Measurements from ENCODE around the gene RBPJL. TPM values are rescaled to one million over a fixed set of nuclear protein-coding genes. Genes with fewer than 3 reads are reported as not detected.

The RBPJL gene
- total and polyA plus RNA-seq, 2 donors from 2014 or later: not detected

DNA sequence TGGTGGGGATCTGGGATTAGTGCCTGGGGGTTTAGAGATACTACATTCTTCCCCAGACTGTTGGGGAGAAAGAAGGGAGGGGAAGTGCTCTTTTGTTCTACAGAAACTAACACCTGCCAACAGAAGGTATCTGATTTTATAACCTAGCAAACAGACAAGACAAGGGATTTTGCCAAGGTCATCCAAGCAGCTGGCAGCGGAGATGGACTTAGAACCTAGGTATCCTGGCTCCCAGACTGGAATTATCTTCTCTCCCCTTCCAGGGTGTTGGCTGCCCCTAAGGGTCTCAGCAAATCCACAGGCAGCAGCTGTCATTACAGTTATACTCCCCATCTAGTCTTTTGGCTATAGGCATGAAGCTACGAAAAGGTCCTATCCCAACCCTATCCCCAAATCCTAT is 33.2 kb downstream of the RBPJL start:
- no peak for FAIRE-seq

DNA sequence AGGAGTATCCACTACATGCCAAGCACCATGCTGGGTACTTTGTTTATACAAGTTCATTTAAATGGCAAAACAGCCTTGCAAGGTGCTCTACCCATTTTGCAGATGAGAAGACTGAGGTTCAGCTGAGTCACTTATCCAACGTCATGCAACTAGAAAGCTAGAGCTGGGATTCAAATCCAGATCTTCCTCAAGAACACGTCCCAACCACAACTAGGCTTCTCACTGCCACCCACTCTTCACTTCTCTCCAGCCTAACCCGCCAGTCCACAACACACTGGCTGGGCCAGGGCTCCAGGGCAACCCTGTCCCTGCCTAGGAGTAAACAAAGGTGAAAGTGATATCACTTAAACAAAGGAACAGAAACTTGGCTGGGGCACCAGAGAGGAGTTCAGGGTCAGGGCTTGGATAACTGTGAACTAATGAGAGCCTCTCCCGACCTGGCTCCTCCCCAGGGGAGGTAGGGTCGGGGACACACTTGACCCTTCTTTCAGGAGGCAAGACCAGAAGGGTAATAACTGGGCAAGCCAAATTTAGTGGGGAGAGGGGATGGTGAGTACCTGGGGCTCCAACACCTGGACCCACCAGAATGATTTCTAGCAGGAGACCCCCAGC is 33.7 kb downstream of the RBPJL start:
- Histone ChIP-seq H3K9me3 (ENCODE audit: control insufficient read depth in 2 of 3, insufficient read depth in 1 of 3, low read length in 3 of 3) (no peaks in the 10 kb centered on the region), H3K4me1 (ENCODE audit: control insufficient read depth in 2 of 3, insufficient read depth in 2 of 3, low read depth in 1 of 3, low read length in 3 of 3) (peaks cover 6 to 79% (median 61%) of the 10 kb centered on the region in 3 donors), H3K4me3 (ENCODE audit: low read length in 3 of 3) (peak overlapping the region in 1 of 3 donors; percentile 85), H3K27me3 (ENCODE audit: control insufficient read depth, insufficient read depth, low read length) (no peaks in the 10 kb centered on the region), H3K9ac (ENCODE audit: low read length in 3 of 3) (peak overlapping the region in 1 of 3 donors; percentile 100), H3K36me3 (ENCODE audit: control insufficient read depth in 2 of 3, insufficient read depth in 3 of 3, low read length in 3 of 3) (peaks cover 0 to 23% (median 3%) of the 10 kb centered on the region in 3 donors), H3K27ac (ENCODE audit: low read depth in 2 of 2, low read length in 2 of 2) (peak overlapping the region; percentile 96 to 99)
- TF ChIP-seq, protein P1, sequence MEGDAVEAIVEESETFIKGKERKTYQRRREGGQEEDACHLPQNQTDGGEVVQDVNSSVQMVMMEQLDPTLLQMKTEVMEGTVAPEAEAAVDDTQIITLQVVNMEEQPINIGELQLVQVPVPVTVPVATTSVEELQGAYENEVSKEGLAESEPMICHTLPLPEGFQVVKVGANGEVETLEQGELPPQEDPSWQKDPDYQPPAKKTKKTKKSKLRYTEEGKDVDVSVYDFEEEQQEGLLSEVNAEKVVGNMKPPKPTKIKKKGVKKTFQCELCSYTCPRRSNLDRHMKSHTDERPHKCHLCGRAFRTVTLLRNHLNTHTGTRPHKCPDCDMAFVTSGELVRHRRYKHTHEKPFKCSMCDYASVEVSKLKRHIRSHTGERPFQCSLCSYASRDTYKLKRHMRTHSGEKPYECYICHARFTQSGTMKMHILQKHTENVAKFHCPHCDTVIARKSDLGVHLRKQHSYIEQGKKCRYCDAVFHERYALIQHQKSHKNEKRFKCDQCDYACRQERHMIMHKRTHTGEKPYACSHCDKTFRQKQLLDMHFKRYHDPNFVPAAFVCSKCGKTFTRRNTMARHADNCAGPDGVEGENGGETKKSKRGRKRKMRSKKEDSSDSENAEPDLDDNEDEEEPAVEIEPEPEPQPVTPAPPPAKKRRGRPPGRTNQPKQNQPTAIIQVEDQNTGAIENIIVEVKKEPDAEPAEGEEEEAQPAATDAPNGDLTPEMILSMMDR (IDR thresholded peaks at IDR 0.05; ENCODE audit: borderline replicate concordance, extremely low read depth, insufficient read depth): no peak
- peak in 1 of 5 donors; percentile 48 for DNase-seq
- no peak for FAIRE-seq
- intact Hi-C loops (cut with DNase I): no loop called here

More for the DNA sequence above, 33.2 kb downstream of the RBPJL start:
- no peaks in the 10 kb centered on the region for H3K9me3 ChIP-seq (ENCODE audit: control insufficient read depth in 2 of 3, insufficient read depth in 1 of 3, low read length in 3 of 3)
- H3K4me1 ChIP-seq (ENCODE audit: control insufficient read depth in 2 of 3, insufficient read depth in 2 of 3, low read depth in 1 of 3, low read length in 3 of 3): peaks cover 6 to 78% (median 61%) of the 10 kb centered on the region in 3 donors
- intact Hi-C loops (cut with DNase I): no loop called here
- H3K9ac ChIP-seq (ENCODE audit: low read length in 3 of 3): peak overlapping the region in 1 of 3 donors; percentile 100
- H3K4me3 ChIP-seq (ENCODE audit: low read length in 3 of 3): peak overlapping the region in 2 of 3 donors; percentile 16 to 85
- H3K27me3 ChIP-seq (ENCODE audit: control insufficient read depth, insufficient read depth, low read length): no peaks in the 10 kb centered on the region
- H3K27ac ChIP-seq (ENCODE audit: low read depth in 2 of 2, low read length in 2 of 2): peak overlapping the region; percentile 96 to 99
- no peak for DNase-seq
- TF ChIP-seq, protein P1 (IDR thresholded peaks at IDR 0.05; ENCODE audit: borderline replicate concordance, extremely low read depth, insufficient read depth): no peak
- H3K36me3 ChIP-seq (ENCODE audit: control insufficient read depth in 2 of 3, insufficient read depth in 3 of 3, low read length in 3 of 3): peaks cover under 1 to 27% (median 4%) of the 10 kb centered on the region in 3 donors

DNA sequence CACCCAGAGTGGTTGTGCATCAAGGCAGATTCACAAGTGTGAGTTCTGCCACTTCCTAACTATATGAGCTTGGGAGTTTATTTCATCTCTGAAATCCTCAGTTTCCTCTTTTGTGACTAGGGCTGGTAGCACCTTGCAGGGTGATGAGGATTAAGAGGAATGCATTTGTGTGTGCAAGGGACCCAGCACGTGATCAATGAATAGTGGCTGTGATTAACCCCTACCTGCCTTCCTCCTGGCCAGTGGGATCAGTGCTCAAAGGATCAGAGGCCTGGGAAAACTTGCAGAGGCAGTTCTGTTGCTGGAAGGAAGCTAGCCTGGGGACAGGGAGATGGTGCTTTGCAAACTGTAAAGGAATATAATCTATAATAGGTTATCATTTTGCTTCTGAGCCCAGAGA is 34.3 kb downstream of the RBPJL start:
- no peaks in the 10 kb centered on the region for H3K27me3 ChIP-seq (ENCODE audit: control insufficient read depth, insufficient read depth, low read length)
- FAIRE-seq: no peak
- no peak for DNase-seq
- peak overlapping the region; percentile 96 to 99 for H3K27ac ChIP-seq (ENCODE audit: low read depth in 2 of 2, low read length in 2 of 2)
- TF ChIP-seq, protein P1 (IDR thresholded peaks at IDR 0.05; ENCODE audit: borderline replicate concordance, extremely low read depth, insufficient read depth): no peak
- H3K9ac ChIP-seq (ENCODE audit: low read length in 3 of 3): peak overlapping the region in 1 of 3 donors; percentile 100
- H3K4me1 ChIP-seq (ENCODE audit: control insufficient read depth in 2 of 3, insufficient read depth in 2 of 3, low read depth in 1 of 3, low read length in 3 of 3): peaks cover 6 to 74% (median 60%) of the 10 kb centered on the region in 3 donors
- intact Hi-C loops (cut with DNase I): no loop called here
- H3K4me3 ChIP-seq (ENCODE audit: low read length in 3 of 3): peak overlapping the region in 1 of 3 donors; percentile 85
- no peaks in the 10 kb centered on the region for H3K9me3 ChIP-seq (ENCODE audit: control insufficient read depth in 2 of 3, insufficient read depth in 1 of 3, low read length in 3 of 3)
- peaks cover 0 to 19% (median 0%) of the 10 kb centered on the region in 3 donors for H3K36me3 ChIP-seq (ENCODE audit: control insufficient read depth in 2 of 3, insufficient read depth in 3 of 3, low read length in 3 of 3)

All from kidney (tissue), 14 donors.